ENCODE measurements around the gene ARFGEF3.

Gene ARFGEF3

DNA sequence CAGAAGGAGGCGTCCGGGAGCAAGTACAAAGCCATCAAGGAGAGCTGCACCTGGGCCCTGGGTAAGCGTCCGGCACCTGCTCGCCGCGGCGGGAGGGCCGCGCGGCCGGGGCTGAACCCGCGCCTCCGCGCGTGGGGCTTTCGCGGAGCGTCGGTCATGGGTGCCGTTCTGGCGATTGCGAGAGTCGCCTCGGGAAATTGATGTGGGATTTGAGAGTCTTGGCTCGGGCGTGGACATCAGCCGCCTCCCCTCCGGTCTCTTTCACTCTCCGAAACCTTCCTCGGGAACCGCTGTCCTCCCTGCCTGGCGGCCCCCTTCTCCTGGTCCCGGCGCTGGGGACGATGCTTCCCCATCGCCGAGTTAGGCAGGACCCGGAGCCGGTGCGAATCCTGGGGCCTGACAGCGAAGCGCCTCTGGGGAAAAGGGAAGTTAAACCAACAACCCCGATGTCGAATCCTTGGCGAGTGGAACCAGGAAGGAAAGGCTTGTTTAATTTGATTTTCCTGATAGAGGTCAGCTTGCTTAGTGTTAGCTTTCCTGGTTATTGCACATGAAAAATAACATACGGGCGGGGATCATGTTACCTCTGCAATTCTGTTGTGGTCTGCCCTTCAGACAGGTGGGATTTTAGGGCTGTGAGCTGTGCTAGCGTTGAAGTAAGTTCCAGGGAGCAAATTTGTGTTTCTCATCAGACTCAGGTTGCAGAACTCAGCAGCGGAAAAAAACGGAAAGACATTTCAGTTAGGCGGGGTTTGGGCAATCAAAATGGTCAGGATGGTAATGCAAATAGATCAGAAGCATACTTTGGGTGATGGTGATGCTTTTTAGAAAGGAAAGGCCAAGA, 594 bp downstream of the ARFGEF3 start:
- no peak for DNase-seq

DNA sequence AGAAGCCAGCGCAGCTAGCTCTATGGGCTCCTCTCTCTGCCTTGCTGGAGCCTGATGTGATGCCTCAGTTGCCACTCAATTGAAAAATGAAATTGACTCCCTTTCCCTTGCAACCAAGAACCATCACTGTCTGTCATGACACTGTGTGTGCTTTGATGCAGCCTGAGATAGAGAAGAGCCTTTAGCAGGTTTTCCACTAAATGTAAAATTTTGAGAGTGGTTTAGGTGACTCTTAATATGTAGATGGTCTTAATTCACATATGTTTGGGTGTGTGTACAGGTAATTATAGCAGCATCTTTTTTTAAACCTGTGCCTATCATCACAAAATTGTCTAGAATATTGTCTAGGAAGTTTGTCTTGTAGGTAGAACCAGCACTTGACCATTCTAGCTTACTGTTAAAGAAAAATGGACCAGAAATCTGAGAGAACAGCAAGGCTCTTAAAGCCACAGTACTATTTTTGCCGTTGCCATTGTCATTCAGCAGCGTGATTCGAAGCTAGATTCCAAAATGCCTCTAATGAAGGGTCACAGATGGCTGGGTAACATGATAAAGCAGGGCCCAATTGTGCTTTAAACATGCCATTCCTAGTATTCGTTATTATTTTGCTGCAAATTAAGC, 1.3 kb downstream of the ARFGEF3 start:
- no peak for DNase-seq

DNA sequence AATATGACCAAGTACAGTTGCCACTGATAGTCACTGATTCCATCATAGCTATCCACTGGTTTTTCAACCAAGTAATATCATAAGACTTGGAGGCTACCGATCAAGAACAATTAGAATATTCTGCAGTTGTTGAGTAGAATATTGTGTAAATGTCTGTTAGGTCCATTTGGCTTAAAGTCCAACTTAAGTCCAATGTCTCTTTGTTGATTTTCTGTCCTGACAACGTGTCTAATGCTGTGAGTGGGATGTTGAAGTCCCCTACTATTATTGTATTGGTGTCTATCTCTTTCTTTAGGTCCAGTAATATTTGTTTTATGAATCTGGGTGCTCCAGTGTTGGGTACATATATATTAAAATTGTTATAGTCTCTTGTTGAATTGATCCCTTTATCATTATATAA, 13.9 kb downstream of the ARFGEF3 start:
- no peak for DNase-seq

DNA sequence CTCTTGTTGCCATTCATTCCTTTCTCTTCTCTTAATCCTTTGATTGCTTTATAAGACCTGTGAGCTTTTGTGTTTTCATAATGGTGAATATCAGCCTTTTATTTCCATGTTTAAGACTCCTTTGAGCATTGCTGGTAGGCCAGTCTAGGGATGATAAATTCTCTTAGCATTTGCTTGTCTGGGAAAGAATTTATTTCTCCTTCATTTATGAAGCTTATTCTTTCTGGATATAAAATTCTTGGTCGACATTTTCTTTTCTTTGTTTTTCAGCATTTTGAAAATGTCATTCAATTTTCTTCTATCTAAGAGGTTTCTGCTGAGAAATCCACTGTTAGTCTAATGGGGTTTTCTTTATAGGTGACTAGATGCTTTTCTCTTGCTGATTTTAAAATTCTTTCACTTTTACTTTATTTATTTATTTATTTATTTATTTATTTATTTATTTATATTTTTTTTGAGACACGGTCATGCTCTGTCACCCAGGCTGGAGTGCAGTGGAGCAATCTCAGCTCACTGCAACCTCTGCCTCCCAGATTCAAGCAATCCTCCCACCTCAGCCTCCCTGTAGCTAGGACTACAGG, 15.0 kb downstream of the ARFGEF3 start:
- no peak for DNase-seq

DNA sequence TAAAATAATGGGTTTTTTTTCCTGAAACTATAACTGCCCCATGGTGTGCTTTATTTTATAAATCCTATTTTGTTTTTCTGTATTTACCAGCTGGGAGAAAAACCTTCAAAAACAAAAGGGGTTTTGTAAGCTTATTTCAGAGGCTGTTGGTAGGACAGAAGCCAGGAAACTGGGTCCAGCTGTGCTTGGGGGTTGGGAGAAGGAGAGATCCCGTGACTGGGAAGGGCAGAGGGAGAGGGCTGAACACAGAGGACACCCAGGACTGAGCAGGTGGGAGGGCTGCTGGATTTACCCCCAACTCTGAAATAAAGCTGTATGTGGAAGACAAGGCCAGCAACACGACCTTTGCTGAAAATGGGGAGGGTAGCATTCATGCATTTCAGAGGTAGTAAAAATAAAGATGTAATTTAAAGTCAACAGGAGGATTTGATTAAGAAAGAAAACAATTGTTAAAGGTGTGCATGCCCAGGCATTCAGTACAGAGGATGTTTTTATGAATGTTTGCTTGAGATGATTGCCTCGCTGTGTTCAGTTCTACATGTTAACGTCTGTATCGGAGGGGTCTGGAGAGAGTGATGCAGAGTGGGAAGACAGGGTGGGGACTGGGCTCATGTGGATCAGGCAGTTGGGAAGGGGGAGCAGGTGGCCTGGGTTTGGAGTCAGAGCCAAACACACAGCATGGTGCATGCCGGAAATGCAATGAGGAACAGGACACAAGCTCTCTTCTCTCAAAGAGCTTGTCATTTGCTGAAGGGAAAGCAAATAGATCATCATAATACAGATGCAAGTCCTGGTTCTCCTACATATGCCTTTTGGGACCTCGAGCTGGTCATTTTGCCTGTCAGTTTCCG, 21.4 kb downstream of the ARFGEF3 start:
- peak; percentile 31 for DNase-seq

DNA sequence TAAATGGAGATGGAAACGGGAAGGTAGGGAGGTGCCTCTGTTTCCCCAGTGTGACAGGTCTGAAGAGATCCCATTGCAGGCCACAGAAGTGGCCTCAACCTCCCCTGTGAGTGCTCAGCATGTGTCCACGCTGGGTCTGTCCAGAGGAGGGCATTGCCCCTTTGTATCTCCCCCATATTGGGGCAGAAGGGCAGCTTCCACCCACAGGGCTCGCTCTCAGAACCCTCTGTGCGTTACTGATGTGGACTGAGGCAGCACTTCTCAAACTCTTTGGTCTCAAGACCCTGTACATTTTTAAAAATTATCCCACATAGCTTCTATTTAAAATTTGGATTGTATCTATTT, 22.0 kb downstream of the ARFGEF3 start:
- DNase-seq = no peak

DNA sequence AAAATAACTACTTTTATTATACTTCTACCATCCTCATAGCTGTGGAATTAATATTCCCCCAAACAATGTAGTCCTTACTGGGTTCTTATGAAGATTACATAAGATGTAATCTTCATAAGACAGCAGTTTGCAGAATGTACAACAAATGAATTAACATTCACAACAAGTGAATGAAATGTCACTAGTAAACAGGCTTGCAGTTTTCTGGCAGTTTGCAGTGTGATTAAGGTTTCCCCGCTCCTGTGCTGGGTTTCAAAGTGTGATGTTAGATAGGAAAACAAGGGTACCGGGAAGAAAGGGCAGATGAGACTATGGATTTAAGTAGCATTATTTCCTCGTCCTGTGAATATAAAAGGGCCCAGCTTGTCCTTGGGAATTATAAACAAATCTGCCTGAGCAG, 22.5 kb downstream of the ARFGEF3 start:
- DNase-seq = no peak

DNA sequence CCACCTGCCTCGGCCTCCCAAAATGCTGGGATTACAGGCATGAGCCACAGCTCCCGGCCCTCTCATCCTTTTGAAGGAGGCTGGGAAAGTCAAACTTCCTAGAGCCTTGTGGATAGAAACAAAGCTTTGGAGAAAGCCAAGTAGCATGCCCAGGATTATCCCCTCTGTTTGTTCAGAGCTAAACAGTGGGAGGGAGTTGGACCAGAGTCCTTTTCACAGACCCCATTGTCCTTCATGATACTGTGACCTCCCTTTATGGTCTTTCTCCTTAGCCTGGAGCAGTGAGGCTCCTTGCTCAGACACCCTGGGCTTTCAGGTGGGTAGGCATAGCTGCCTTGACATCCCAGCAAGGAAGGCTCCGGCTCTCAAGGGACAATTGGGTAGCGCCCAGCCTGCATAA, 25.4 kb downstream of the ARFGEF3 start:
- DNase-seq = no peak

DNA sequence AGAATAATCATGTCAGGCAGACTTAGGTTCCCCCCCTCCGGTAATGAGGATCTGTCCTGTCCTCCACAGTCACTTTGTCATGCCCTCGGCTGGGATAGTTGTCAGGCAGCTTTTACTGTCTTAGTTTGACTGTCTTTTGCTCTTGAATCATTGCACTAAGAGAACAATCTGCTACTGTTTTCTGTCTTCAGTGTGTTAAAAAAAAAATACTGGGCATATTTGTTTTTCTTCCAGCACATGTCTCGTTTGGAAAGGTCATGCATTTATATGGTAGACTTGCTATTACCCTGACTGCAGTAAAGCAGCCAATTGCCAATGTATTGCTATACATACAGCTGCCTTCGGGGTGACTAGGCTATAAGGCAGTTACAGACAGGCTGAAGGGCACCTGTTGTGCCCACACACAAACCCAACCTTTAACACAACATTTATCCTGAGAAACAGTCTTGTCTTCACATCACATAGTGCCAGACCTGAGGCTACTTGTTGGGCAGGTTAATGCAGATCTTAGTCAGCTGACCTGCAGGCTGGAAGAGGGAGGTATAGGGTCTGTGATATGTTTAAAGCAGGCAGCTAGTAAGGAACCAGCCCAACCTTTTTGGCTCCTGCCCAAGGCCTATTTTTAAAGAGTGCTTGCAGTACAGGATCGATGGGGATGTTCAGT, 26.7 kb downstream of the ARFGEF3 start:
- DNase-seq = no peak

DNA sequence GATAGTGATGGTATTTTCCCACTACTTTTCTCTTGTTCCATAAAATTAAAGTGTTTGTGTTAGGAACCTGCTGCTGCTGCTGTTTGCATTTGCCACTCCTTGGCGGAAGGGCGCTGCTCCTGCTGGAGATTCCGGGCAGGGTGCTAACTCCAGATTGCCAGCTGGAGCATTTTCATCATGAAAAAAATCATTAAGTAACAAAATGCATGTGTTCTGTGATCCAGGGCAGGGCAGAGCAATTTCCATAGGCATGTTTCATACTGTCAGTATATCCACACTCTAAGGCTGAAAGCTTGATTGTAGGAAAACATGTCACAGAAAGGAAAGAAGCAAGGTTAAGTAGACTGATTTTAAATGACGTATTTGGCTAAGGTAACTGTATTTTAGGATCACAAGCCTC, 32.5 kb downstream of the ARFGEF3 start:
- no peak for DNase-seq

DNA sequence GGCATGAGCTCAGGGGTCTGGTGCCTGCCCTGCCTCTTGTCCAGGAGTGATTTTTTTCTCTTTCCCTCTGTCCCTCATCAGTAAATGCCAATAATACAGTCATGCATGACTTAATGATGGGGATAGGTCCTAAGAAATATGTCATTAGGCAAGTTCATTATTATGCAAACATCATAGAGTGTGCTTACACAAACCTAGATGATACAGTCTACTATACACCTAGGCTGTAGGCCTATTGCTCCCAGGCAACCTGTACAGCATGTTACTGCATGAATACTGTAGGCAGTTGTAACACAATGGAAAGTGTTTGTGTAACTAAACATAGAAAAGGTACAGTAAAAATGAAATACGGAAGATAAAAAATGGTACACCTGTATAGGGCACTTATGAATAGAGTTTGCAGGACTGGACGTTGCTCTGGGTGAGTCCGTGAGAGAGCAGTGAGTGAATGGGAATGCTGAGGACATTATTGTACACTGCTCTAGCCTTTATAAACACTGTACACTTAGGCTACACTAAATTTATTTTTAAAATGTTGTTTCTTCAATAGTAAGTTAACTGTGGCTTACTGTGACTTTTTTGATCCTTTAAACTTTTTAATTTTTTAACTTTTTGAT, 34.5 kb downstream of the ARFGEF3 start:
- DNase-seq = no peak

DNA sequence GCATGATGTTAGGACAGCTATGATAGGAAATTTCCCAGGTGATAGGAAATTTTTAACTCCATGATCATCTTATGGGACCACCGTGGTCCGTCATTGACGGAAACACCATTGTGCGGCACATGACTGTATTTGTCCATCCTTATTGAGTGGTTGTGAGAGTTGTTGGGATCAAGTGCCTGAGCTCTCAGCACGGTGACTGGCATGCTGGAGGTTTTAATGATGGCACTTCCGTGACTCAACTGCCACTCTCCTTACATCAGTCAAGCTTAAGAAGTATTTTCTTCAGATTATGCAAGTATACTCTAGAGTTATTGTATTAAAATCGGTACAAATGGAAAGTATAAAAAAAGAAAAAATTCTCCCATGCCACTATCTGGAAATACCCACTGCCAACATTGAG, 35.8 kb downstream of the ARFGEF3 start:
- DNase-seq = no peak

DNA sequence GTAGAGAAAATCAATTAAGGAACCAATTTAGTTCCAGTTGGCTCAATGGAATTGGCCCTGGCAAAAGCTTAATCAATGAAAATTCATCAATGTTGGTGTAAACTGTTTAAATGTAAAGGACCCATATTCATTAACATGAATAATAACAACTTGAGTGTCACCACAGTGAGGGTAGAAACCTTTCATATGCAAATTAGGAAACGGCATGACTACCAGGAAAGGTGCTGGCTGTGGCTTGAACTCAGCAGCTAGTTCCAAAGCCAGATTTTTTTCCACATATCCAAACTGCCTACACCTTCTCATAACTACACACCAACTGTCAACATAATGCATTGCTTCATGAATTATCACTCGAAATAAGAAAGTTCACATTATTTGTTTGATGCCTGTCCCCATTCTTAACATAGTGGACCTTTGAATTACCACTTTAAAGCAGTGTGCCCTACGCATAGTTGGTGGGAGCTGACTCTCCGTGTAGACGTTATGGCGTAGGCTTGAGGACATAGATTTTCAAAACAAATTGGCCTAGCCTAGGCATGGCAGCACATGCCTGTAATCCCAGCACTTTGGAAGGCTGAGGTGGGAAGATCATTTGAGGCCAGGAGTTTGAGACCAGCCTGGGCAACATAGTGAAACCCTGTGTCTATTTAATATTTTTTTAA, 36.8 kb downstream of the ARFGEF3 start:
- DNase-seq = no peak

DNA sequence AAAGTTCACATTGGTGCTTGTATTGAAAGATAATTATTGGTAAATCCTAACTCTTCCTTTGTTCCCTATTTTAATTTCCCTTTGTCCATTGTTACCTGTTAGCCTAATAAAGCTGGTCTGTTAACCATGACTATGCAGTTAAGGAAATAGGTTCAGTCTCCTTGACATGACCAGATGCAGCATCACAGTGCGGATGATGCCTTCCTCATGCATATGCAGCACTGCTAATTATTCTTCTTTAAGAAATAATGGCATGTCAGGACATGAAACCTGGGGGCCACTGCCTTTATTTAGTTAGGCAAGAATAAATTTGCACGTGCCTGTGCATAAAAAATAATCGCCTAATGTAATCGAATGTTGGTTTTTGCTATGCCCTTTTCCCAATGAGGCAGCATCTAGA, 40.1 kb downstream of the ARFGEF3 start:
- no peak for DNase-seq

DNA sequence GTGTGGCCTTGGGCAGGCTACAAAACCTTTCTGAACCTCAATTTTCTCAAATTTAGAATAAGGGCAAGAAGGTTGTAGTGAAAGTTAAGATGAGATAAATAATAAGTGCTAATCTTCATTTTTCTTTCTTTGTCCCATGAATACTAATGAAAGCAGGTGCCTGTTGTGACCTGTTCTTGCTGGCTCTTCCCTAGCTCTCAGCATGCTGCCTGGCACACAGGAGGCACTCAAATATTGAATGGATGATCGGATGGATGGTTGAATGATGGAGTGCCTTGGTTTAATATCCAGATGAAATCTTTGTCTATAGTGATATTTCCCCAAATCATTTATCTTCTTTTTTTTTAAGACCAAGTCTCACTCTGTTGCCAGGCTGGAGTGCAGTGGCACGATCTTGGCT, 41.6 kb downstream of the ARFGEF3 start:
- no peak for DNase-seq

DNA sequence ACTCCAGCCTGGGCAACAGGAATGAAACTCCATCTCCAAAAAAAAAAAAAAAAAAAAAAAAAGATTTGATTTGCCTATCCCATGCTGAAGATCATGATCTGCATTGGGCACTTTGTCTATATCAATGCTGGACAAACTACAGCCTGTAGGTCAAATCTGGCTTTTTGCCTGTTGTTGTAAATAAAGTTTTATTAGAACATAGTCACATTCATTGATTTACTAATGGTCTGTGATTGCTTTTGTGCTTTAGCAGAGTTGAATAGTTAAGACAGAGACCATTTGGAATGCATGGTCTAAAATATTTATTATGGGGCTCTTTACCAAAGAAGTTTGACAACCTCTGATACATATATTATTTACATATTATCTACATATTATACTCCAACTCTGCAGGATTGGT, 42.6 kb downstream of the ARFGEF3 start:
- DNase-seq = no peak

DNA sequence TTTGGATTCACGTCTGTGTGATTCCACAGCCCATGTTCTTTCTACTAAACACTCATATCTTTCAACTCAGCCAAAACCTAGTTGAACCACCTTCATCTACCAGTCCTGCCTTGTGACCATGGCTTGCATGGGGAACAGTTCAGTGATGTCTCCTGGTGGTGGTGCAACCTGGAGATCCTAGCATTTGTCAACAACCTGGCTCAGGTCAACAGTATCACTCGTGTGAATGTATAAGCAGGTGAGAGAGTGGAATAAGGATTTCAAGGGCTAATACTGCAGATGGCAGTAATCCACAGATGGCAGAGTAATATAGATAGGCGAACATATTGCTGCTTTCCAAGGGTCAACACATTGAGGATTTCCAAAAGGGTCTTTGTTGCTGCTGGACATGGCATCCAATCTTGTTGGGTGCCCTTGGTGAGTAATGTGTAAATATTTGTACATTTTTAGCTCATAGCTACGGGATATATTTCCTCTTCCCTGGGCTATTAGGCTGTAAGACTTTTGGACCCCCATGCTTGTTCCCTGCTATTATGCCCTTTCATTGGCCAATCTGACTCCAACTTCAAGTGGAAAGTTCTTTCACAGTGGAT, 43.1 kb downstream of the ARFGEF3 start:
- DNase-seq = no peak

DNA sequence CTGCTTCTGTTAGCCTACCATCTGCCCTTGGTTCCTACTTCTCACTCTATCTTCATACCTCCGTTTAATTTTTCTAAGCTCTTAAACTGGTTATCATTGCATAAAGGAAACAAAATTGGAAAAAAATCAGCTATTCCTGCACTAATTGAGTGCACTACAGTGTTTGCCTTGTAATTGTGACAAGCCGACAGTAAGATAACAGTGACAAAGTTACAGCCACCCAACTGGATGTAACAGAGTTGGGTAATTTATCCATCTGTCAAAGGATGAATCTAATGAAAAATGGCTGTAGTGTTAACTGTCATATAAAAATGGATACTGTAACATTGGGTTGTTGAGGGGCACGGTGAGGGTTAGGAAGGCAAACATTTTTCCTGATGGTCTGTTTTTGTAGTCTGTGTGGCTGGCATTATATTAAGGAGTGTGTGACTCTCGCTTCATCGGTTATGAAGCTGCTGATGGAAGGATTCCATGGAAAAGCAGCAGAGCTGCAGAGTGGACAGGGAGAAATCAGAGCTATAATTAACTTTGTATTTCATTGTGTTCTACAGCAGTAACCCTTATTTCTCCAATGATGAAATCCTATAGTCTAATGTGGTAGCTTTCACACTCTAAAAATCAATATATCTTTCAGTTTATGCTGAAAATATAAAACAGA, 43.8 kb downstream of the ARFGEF3 start:
- DNase-seq = no peak

DNA sequence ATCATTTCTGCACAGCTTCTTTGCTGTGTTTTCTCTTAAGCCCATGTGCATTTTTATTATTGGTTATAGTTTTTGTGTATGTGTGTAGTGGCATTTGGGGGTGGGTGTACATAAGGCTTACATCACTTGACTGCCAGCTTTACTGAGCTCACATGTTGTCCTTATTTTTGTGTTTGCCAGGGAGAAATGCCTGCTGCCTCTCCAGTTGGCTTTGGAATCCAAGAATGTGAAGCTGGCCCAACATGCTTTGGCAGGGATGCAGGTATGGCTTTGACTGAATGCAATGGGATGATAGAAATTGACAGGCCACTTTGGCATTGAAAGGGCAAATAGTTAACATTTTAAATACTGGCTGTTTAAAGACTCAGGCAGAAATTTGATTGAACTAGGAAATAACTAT, 45.1 kb downstream of the ARFGEF3 start:
- DNase-seq = no peak

DNA sequence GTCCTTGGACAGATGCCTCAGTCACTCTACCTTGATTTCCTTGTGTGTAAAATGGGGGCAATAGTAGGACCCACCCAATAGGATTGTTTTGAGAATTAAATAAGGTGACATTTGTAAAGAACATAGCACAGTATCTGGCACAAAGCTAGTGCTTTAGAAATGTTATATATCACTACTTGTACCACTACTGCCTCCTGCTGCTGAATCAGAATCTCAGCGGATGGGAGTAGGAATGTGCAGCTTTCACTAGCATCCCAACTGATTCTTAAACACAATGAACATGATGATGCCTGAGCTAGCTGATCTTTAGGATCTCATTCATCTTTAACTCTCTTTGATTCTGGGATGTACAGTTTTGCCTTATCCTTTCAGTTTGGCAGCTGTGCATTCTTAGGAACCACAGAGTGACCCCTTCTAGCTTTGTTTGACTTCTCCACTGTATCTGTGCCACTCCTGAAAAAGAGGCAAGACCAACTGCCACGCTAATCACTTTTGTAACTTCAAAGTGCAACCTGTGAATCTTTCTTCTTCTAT, 49.4 kb downstream of the ARFGEF3 start:
- no peak for DNase-seq

DNA sequence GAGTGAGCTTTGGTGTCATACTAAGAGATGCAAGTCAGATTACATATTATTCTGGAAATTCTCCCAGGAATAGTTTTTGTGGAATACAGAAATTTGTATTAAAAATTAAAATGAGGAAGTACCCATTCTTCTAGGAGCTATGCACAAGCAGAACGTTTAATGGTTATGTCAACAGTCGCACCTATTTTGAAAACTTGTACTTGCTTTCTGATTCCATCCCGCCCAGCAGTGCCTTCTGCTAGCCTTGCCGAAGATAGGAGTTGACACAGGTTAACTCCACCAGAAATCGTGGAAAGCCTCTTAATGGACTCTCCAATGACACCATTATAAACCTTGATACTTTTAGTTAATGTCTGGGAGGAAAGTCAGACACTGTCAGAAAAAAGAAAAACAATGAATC, 49.9 kb downstream of the ARFGEF3 start:
- DNase-seq = no peak

Measured in NCI-H1694 (cell line).